Measurements from ENCODE around the gene GRM4. TPM values are rescaled to one million over a fixed set of nuclear protein-coding genes. Genes with fewer than 3 reads are reported as not detected.

GRM4 gene
- total RNA-seq, 1 experiment from 2014 or later = 0.96 TPM

DNA sequence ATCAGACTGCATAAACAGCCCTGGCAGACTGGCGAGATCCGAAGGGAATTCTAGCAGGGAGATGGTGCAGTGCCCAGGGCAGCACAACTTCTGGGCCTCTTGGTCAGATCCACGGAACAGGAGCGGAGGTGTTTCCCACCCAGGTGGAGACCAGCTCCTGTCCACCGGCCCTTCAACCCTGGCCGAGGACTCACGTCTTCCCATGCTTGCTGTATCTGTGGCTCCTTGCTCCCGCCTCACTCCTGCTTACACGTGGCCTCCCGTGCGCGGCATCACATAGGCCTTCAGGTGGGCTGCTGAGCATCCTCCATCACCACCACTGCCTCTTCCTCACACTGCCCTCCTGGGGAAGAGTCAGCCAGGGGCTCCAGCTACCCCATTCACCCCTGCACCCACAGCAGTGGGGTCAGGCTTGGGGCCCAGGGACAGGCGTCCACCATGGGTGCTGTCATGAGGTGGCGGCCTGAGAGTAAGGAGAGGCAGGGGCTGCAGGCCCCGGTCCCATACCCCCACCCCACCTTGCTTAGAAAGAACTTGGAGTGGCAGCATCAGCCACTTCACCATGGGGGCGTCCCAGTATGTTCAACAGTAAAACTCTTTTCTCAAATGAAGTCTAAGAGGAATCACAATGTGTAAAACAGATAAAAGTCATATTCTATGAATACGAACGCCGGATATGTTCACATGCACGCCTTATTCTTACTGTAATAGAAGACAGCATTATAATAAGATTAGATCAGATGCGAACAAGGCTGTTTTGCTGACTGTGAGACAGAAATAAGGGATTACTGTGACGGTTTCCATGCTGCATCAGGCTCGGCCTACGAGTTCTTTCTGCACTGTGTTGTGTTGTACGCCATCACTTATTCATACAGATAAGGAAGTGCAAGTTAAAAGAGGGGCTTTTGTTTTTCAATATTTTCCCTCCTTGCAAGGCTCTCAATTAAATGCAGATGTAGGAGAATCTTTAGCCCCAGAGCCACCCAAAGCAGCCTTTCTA is 165.4 kb downstream of the GRM4 start:
- no peak for DNase-seq (ENCODE audit: low spot score)

DNA sequence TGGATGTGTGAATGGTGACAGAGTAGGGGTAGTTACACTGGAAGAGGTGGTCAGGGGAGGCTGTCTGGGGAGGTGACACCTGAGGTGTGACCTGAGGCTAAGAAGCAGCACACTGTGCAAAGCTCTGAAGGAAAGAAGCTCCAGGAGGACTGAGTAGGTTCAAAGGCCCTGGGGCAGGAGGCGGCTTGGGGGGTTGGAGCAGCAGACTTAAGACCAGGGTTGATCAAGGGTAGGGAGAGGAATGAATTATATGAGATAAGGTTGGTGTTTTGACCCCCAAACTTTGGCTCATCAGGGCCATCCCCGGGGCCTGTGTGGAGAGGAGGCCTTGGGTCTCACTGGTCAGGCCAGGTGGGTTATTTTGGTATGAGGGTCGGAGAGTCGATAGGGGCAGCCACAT is 166.1 kb downstream of the GRM4 start:
- DNase-seq (ENCODE audit: low spot score) = no peak

DNA sequence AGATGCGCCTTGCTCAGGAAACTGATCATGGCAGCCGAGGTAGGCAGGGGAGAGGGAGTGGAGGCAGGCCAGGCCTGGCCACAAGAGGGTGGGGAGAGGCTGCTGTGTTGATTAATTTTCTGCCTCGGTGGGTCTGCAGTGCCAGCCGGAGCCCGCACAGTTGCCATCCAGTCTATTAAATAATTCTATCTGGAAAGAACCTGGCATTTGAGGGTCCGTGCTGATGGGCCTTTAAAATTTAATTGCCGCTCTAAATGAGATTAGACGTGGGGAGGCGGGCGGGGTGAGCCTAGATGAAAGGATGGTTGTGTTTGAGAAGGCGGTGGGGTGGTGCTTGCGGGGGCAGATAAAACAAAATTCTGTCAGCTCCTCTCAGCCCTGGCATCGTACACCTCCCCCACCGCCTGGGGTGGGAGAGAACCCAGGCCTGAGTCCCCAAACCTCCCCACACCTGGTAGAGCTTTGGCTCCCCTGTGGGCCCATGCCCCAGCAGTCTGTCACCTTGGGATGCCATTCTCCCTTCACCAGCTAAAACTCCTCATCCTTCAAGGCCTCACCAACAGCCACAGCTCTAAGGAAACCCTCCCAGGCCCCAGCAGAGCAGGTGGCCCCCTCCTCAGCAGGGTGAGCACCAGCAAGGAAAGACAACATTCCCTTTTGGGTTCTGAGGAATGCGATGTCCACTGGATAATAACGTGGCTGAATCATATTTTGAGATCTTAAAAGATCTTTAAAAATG is 167.3 kb downstream of the GRM4 start:
- no peak for DNase-seq (ENCODE audit: low spot score)

DNA sequence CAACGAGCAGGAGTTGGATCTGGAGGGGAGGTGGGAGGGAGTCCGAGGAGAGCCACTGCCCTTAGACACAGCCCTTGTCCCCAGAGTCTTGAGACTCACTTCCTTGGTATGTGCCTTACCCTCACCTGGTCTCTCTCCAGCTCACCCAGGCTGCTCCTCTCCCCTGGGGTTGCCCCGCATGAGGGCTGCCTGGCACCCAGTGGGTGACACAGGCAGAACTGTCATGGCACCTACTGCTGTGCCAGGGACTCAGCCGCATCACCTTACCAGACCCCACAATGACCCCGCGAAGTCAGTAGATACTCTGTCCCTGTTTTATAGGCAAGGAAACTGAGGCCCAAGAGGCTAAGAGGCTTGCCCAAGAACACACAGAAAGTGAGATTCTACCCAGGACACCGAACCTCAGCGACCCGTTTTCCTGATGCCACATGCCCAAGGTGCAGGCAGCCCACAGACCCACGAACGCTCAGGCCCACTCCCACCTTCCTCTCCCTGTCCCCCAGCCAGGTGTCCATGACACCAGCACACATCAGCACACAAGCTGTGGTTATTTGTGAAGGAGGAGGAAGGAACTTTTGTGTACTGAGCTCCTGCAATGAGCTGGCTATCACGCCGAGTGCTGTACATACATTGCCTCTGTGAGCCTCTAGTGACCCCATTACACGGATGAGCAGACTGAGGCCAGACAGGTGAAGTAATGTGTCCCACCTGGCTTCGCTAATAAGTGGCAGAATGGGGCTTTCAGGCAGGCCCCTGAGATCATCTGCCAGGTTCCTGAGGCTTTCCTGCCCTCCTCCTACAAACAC is 168.1 kb downstream of the GRM4 start:
- DNase-seq (ENCODE audit: low spot score) = no peak

DNA sequence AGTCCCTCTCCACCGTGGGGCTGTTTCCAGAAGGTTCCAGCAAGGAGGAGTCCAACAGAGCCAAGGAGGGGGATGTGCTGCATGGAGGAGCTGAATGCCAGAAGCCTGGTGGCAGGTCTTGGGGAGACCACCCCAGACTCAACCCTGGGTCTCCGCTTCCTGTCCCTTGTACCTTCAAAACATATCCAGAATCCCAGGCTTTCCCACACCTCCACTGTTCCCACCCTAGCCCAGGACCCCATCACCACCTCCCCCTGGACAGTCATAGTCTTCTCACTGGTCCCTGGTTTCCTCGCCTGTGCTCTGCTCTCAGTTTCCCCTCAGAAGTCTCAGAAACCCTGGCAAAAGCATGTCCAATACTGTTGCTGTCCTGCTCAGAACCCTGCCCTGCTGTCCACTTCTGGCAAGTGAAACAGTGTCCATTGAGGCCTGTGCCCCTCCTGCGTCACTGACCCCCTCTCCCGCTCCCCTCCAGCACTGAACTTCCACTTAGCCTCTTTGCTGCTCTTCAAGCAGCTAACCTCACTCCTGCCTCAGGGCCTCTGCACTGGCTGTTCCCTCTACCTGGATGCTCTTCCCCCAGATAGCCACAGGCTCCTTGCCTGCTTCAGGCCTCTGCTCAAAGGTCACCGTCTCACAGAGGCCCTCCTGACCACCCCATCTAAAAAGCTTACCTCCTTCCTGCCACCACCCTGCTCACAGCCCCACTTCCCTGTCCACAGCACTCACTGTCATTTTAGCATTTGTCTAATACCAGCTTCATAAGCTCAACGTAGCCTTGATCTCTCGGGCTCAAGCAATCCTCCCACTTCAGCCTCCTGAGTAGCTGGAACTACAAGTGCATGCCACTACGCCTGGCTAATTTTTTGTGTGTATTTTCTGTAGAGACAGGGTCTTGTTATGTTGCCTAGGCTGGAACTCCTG is 169.2 kb downstream of the GRM4 start:
- DNase-seq (ENCODE audit: low spot score) = no peak

DNA sequence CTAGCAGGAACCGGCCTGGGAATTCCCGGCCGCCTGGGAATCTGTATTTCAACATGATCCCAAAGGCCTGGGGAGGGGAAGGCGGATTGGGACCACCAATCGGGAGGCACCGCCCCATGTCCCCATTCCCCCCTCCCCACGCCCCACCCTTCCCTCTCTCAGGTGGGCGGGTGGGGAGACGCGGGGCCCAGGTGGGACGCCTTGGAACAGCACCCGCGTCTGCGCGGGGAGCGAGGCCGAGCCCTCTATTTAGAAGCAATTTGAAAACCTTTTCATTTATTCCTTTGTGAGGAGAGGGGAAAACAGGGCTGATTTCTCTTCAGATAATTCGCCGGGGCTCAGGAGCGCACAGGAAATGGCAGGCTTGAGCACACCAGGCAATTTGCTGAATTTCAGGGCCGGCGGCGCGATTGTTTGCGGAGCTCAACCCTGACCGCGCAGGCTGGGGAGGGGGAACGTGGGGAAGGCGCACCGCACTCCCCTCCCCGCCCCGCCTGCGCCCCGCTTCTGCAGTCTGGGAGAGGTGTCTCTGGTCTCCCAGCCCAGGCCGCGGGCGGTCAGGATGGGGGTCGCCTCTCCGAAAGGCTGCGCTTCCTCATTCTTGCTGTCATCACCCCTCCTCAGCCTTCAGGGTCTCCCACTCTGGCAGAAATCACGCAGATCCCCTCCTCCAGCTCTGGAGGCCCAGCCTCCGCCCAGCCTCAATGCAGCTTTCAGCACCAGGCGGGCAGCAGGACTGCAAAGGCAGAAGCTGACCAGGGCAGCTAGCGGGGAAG is 170.0 kb downstream of the GRM4 start:
- DNase-seq (ENCODE audit: low spot score) = no peak

DNA sequence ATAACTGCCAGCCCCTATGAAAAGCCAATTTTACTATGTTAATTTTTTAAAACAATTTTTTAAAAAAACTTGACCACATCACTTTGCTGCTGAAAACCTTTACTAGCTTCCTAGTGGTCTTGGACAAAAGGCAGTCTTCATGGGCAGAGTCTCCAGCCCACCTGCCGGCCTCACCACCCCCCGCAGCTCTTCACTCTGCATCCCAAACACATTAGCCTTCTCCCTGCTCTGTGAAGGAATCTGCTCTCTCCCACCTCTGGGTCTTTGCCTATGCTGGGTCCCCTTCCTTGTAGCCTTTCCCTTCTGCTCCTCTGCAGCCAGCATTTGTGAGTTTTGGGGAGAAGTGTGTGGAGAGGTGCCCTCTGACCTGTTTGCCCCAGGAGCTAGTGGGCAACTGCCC is 171.4 kb downstream of the GRM4 start:
- no peak for DNase-seq (ENCODE audit: low spot score)

DNA sequence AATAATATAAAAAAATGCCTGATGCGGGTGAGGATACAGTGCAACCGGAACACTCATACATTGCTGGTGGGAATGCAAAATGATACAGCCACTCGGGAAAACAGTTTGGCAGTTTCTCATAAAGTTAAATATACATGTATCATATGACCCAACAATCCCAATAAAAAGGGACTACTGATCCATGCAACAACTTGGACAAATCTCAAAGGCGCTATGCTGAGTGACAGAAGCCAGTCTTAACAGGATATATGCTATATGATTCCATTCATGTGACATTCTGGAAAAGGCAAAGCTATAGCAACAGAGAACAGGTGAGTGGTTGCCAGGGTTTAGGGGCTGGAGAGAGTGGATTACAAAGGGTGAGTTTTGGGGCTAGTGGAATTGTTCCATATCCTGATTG is 171.9 kb downstream of the GRM4 start:
- DNase-seq (ENCODE audit: low spot score) = no peak

DNA sequence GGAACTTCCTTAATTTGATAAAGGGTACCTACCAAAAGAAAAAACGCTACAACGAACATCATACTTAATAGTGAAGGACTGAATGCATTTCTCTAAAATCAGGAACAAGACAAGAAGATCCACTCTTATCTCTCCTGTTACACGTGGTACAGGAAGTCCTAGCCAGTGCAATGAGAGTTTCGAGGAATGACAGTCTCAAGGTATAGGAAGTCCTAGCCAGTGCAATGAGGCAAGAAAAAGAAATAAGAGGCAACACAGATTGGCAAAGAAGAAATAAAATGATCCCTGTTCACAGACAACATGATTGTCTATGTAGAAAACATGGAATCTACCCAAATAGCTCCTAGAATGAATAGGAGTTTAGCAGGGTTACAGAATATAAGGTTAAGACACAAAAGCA is 174.3 kb downstream of the GRM4 start:
- no peak for DNase-seq (ENCODE audit: low spot score)

Other genes with a start within 250 kb of the GRM4 start
- gene HMGA1, start 90.8 kb upstream of the GRM4 start, total RNA-seq (2014; rRNA removed; shearing (Covaris generic)) = 72.3 and 117 TPM in 2 replicates
- gene SMIM29, start 102.9 kb upstream of the GRM4 start, total RNA-seq (2014; rRNA removed; shearing (Covaris generic)) = 49.6 and 70.8 TPM in 2 replicates
- 12.8 and 13.1 TPM in 2 replicates for gene NUDT3, start 246.6 kb upstream of the GRM4 start, total RNA-seq (2014; rRNA removed; shearing (Covaris generic))

Measured in A172 (cell line).